Cardiac fibroblast (primary cell): ENCODE data around the gene PINK1.
A peak's percentile ranks its signal among the peaks of the same experiment; 100 is the strongest.

ENCODE experiments used
- DNase-seq, 2 donors: peaks; one replicate each; pipeline versions ENCODE4 v3.0.0 to v3.0.0-alpha.2; 2010; ENCODE audit warnings: low read depth in 2 of 2
- H3K4me3 ChIP-seq, 2 donors: replicated peaks in 1 of 2; 1 replicate in 1 of 2; 2 replicates in 1 of 2; pipeline ENCODE4 v1.5.1; 2011; ENCODE audit warnings: low read depth in 2 of 2, low read length in 2 of 2, mild to moderate bottlenecking in 2 of 2, moderate library complexity in 1 of 2
- TF ChIP-seq, protein P1 (sequence below): IDR thresholded peaks from one replicate; pipeline ENCODE4 v1.5.1; 2011; ENCODE audit warnings: low read depth, mild to moderate bottlenecking, low read length, inconsistent platforms

Gene PINK1

DNA sequence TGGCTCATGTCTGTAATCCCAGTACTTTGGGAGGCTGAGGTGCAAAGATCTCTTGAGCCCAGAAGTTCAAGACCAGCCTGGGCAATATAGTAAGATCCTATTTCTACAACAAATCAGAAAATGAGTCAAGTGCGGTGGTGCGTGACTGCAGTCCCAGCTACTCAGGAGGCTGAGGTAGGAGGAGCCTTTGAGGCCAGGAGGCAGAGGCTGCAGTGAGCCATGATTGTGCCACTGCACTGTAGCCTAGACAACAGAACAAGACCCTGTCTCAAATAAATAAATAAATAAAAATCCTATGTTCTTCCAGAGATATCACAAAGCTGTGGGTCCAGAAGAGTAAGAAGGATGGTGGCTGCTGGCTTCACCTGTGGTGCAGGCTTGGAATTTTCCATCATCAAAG, 22.3 kb upstream of the PINK1 start:
- DNase-seq = no peak
- TF ChIP-seq, protein P1, sequence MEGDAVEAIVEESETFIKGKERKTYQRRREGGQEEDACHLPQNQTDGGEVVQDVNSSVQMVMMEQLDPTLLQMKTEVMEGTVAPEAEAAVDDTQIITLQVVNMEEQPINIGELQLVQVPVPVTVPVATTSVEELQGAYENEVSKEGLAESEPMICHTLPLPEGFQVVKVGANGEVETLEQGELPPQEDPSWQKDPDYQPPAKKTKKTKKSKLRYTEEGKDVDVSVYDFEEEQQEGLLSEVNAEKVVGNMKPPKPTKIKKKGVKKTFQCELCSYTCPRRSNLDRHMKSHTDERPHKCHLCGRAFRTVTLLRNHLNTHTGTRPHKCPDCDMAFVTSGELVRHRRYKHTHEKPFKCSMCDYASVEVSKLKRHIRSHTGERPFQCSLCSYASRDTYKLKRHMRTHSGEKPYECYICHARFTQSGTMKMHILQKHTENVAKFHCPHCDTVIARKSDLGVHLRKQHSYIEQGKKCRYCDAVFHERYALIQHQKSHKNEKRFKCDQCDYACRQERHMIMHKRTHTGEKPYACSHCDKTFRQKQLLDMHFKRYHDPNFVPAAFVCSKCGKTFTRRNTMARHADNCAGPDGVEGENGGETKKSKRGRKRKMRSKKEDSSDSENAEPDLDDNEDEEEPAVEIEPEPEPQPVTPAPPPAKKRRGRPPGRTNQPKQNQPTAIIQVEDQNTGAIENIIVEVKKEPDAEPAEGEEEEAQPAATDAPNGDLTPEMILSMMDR = no peak
- no peak overlapping the region for H3K4me3 ChIP-seq

DNA sequence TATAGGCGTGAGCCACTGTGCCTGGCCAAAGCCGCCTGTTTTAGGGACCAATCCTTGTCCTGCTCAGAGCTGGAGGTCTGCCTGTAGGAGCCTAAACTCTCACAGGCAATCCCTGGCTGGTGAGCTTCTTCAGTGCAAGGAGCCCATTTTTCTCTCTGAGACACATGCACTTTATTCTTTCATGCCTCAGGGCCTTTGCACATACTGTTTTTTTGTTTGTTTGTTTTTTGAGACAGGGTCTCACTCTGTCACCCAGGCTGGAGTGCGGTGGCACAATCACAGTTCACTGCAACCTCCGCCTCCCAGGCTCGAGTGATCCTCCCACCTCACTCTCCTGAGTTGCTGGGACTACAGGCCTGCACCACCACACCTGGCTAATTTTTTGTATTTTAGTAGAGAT, 21.6 kb upstream of the PINK1 start:
- H3K4me3 ChIP-seq = no peak overlapping the region
- TF ChIP-seq, protein P1 = no peak
- no peak for DNase-seq

DNA sequence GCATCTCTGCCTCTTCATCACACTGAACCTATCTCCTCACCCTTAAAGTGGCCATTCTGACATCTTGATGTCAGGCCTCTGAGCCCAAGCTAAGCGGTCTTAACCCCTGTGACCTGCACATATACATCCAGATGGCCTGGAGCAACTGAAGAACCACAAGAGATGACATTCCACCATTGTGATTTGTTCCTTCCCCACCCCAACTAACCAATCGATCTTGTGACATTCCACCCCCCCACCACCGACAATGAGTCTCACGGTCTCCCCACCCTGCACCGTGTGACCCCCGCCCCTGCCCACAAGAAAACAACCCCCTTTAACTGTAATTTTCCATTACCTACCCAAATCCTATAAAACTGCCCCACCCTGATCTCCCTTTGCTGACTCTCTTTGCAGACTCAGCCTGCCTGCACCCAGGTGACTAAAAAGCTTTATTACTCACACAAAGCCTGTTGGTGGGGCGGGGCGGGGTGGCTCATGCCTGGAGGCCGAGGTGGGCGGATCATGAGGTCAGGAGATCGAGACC, 21.0 kb upstream of the PINK1 start:
- DNase-seq = no peak
- no peak overlapping the region for H3K4me3 ChIP-seq
- TF ChIP-seq, protein P1 = no peak

DNA sequence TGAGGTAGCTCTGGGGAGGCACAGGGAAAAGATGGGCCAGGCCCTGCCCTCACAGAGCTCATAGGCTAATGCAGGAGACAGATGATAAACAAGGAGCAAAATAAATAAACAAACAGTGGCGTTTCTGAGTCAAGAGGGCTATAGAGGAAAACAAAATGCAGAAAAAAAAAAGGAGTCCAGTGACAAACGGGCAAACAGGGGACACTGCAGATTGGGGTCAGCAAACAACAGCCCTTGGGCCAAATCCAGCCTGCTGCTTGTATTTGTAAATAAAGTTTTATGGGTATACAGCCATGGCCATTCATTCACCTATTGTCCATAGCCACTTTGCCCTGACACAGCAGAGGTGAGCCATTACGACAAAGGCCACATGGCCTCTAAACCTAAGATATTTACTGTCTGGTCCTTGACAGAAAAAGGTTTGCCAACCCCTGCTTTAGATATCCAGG, 19.1 kb upstream of the PINK1 start:
- TF ChIP-seq, protein P1 = no peak
- H3K4me3 ChIP-seq = no peak overlapping the region
- DNase-seq = no peak

DNA sequence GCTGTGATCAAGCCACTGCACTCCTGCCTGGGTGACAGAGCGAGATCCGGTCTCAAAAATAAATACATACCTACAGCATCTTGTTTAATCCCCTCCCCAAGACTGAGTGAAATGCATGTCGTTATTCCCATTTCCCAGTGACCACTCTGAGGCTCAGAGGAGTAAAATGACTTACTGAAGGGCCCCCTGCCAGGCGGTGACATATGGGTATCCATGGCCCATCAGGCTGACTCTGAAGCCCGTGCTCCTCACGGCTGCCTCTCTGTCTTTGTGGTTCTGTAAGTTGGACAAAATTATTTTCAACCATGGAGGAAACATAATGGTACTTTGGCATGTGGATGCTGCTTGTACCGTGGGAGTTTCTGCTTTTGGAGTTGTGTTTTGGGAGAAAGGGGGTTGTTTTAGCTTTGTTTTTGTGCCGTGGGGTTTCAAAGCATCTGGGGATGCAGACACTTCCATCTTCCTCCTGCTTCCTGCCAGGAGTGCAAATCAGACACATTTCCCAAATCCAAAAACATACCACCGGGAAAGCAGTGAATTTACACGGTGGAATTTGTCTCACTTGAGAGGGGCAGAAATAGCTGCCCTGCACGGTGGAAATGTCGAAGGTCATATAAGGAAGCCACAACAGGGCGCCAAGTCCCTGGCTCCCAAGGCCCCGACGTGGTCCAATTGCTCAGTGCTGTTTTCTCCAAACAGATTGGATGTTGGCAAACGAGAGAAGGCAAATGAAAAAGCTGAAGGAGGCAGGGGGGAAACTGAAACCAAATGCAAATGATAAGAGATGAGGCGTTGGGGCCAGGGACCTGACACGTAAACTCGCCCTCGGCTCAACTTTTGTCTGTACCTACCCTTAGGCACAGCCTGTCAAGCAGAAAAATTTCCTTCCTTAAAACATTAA, 17.1 kb upstream of the PINK1 start:
- peak in 1 of 2 donors; percentile 26 for DNase-seq
- no peak overlapping the region for H3K4me3 ChIP-seq
- TF ChIP-seq, protein P1 = no peak

DNA sequence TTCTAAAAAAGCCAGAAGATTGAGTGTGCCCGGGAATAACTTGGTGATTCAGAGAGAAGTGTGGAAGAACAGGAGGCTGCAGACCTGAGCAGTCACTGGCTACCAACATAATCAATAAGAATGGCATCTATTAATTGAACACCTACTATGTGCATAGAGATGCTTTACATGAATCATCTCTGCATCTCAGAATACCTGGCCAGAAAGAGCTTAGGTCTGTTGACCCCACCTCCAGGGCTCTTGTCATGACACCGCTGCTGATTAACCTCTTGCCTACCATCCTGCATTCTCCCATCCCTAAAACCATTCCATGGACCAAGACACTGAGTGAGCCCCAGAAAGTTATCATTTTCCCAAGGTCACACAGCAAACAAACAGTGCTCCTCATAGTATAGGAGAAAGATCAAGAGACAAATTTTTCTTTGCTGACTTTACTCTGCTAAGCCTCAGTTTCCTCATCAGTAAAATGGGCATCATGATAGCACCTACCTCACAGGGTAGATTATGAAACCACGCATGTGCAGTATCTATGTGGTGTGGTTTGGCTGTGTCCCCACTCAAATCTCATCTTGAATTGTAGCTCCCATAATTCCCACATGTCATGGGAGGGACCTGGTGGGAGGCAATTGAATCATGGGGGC, 16.3 kb upstream of the PINK1 start:
- DNase-seq = no peak
- TF ChIP-seq, protein P1 = no peak
- no peak overlapping the region for H3K4me3 ChIP-seq
